C4-2B (cell line): Measurements from ENCODE around the gene GABRP.

Source experiments
- CTCF ChIP-seq: fragments of 450-650 bp; conservative IDR thresholded peaks from 2 replicates; pipeline ENCODE4 v1.5.1; 2017; ENCODE audit warnings: mild to moderate bottlenecking
- ZFX ChIP-seq: fragments of 450-650 bp; IDR thresholded peaks from 2 replicates; pipeline ENCODE4 v1.6.1; 2017

- TF ChIP-seq CTCF (peak; percentile 59), ZFX (no peak)
Observed at GRCh38 chr5:170809551-170809950, 26.0 kb downstream of the GABRP start.
